ENCODE data around the gene C22orf31.
A peak's percentile ranks its signal among the peaks of the same experiment; 100 is the strongest.

Gene C22orf31

GRCh38 chr22:29078036-29078868, 16.6 kb upstream of the C22orf31 start:
- no peak for TF ChIP-seq JUND (IDR thresholded peaks at IDR 0.05; ENCODE audit: low read depth)
- in situ Hi-C loops (cut with HindIII; ENCODE audit: low pct_unique_long_range_greater_than_20kb, low sequenced_read_pairs) = no loop called here
- no peak for DNase-seq (ENCODE audit: low read depth in 1 of 2, low spot score in 1 of 2)

DNA sequence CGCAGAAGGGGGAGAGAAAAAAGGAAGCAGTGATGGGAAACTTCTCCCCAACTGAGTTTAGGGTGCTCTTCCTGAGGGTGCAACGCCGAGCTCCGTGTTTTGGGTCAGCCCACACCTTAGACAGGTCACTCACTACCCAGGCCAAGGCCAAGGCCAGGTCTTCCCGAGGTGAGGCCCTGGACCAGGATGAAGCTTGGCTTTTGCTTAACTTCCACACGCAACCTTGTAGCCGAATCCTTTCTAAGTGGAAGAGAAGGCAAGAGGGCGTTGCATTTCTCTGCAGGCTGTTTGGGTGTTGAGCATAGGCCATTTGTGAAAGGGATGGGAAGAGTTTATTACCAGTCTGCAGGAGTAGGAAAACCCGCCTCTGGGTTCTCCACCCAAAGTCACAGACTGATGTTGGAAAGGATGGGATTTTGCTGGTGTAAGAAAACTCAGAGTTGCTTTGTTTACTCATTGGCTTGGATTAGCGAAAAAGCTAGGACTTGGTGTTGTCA, 12.7 kb upstream of the C22orf31 start:
- DNase-seq (ENCODE audit: low read depth in 1 of 2, low spot score in 1 of 2) = no peak
- in situ Hi-C loops (cut with HindIII; ENCODE audit: low pct_unique_long_range_greater_than_20kb, low sequenced_read_pairs) = no loop called here
- no peak for TF ChIP-seq JUND (IDR thresholded peaks at IDR 0.05; ENCODE audit: low read depth)

DNA sequence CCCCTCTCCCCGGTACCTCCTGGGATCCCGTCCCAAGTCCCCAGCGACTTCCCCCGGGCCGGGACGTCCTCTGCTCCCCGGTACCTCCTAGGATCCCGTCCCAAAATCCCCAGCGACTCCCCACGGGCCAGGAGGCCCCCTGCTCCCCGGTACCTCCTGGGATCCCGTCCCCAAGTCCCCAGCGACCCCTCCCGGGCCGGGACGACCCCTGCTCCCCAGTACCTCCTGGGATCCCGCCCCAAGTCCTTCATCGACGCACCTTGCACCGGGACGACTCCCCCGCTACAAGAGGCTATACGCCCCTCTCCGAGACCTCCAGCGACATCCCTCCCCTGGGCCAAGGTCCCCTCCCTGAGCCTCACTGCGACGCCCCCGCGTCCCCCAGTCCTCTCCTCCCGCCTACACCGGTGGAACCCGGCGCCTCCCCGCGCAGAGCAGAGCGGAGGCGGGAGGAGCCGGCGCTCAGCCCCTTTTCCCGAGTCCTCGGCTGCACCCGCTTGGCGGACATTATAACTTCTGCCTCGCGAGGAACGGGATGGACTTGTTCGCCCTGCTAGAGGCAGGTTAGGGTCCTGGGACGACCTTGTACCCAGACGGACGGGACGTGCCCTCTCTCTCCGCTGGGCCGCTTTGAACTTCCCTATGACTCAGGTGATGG, 12.1 kb upstream of the C22orf31 start:
- DNase-seq (ENCODE audit: low read depth in 1 of 2, low spot score in 1 of 2) = peak; percentile 37 to 80

GRCh38 chr22:29072979-29073617, 11.5 kb upstream of the C22orf31 start, which contains the start of gene KREMEN1:
TSS of gene KREMEN1 (plus strand) at chr22:29073035. CDS start at chr22:29073131, 96 bp downstream.
- no peak for DNase-seq (ENCODE audit: low read depth in 1 of 2, low spot score in 1 of 2)
- TF ChIP-seq JUND (IDR thresholded peaks at IDR 0.05; ENCODE audit: low read depth) = no peak
- in situ Hi-C loops (cut with HindIII; ENCODE audit: low pct_unique_long_range_greater_than_20kb, low sequenced_read_pairs) = no loop called here

More for the DNA sequence above, 12.1 kb upstream of the C22orf31 start:
- in situ Hi-C loops (cut with HindIII; ENCODE audit: low pct_unique_long_range_greater_than_20kb, low sequenced_read_pairs) = no loop called here
- no peak for TF ChIP-seq JUND (IDR thresholded peaks at IDR 0.05; ENCODE audit: low read depth)

DNA sequence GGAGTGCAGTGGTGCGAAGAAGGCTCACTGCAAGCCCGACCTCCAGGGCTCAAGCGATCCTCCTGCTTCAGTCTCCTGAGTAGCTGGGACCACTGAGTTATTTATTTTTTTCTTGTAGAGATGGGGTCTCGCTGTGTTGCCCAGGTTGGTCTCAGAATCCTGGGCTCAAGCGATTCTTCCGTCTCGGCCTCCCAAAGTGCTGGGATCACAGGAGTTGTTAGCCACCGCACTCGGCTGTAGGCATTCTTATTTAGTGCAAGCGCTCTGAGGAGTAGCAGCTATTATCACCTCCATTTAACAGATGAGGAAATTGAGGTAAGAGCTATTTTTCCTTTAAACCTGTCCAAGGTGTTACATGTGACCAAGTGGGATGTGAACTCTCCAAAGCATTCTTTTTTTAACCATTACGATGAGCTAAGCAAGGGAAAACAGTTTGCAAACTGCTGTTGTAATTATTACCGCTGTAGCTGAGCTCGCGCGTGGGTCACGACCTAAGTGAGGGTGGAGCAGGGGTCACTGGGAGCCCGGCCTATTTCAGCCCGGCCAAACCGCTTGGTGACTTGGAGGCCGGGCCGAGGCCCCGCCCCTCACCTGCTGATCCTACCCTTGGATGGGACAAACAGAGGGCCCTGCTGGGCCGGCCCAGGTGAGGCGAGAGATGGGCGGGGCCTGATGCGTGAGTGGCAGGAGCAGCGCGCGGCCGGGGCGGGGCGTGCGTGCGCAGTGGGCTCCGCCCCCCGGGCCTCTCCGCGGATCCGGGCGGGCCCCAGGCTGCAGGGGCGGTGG, 10.8 kb upstream of the C22orf31 start:
- in situ Hi-C loops (cut with HindIII; ENCODE audit: low pct_unique_long_range_greater_than_20kb, low sequenced_read_pairs) = no loop called here
- DNase-seq (ENCODE audit: low read depth in 1 of 2, low spot score in 1 of 2) = peak; percentile 92 to 95
- no peak for TF ChIP-seq JUND (IDR thresholded peaks at IDR 0.05; ENCODE audit: low read depth)

- in situ Hi-C loops (cut with HindIII; ENCODE audit: low pct_unique_long_range_greater_than_20kb, low sequenced_read_pairs) = no loop called here
- no peak for TF ChIP-seq JUND (IDR thresholded peaks at IDR 0.05; ENCODE audit: low read depth)
- no peak for DNase-seq (ENCODE audit: low read depth in 1 of 2, low spot score in 1 of 2)
Observed at GRCh38 chr22:29071261-29072045, 9.8 kb upstream of the C22orf31 start.

- in situ Hi-C loops (cut with HindIII; ENCODE audit: low pct_unique_long_range_greater_than_20kb, low sequenced_read_pairs) = no loop called here
- DNase-seq (ENCODE audit: low read depth in 1 of 2, low spot score in 1 of 2) = no peak
- no peak for TF ChIP-seq JUND (IDR thresholded peaks at IDR 0.05; ENCODE audit: low read depth)
Observed at GRCh38 chr22:29070490-29070889, 8.9 kb upstream of the C22orf31 start.

DNA sequence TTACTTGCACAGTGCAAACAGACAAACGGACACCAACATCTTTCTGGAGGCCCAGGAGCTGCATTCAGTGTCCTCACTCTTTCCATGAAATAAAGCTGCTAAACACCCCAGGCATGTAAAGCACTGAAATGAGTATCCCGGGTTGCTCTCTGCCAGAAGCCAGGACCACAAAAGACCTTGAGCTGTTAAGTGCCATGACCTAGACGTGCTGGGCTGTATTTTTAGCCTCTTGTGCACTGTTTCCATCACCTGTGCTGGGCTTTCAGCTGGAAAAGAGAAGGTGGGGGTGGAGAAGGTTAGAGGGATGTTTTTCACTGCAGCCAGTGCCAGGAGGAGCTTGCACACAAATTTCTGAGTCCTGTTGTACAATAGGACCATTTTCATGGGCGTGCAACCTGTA, 7.8 kb upstream of the C22orf31 start:
- DNase-seq (ENCODE audit: low read depth in 1 of 2, low spot score in 1 of 2) = no peak
- no peak for TF ChIP-seq JUND (IDR thresholded peaks at IDR 0.05; ENCODE audit: low read depth)
- in situ Hi-C loops (cut with HindIII; ENCODE audit: low pct_unique_long_range_greater_than_20kb, low sequenced_read_pairs) = no loop called here

DNA sequence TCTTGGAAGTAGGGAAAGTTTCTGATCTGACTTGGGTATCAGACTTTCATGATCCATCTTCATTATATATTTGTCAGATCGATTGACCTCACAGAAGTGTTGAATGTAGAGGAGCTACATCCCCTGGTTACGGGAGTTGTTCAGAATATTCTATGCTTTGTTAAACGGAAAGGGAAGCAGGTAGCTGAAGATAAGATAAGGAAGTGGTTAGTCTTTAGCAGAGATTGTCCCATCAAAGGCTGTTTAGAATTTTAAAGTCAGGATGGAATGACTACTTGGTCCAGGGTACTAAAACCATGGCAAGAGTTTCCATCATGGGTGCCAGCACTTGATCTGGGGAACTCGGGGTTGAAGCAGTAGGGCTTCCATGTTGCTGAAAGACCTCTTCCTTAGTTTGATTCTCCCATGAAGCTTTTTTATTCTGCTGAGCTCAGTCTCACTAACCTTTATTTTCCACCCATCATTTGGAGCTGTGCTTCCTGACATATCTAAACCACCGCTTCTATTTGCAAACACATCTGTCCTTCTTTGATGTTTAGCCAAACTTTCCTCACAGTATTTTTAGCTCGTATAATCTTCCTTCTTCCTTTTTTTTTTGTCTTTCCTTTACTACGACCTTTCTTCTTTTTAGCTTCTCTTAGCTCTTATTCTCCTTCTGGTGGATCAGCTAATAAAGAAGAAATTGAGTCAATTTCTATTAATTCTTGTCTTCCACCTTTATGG, 4.0 kb upstream of the C22orf31 start:
- DNase-seq (ENCODE audit: low read depth in 1 of 2, low spot score in 1 of 2) = no peak
- no peak for TF ChIP-seq JUND (IDR thresholded peaks at IDR 0.05; ENCODE audit: low read depth)
- in situ Hi-C loops (cut with HindIII; ENCODE audit: low pct_unique_long_range_greater_than_20kb, low sequenced_read_pairs) = no loop called here

GRCh38 chr22:29062286-29062821, 723 bp upstream of the C22orf31 start:
- TF ChIP-seq JUND (IDR thresholded peaks at IDR 0.05; ENCODE audit: low read depth) = no peak
- DNase-seq (ENCODE audit: low read depth in 1 of 2, low spot score in 1 of 2) = no peak
- in situ Hi-C loops (cut with HindIII; ENCODE audit: low pct_unique_long_range_greater_than_20kb, low sequenced_read_pairs) = no loop called here

DNA sequence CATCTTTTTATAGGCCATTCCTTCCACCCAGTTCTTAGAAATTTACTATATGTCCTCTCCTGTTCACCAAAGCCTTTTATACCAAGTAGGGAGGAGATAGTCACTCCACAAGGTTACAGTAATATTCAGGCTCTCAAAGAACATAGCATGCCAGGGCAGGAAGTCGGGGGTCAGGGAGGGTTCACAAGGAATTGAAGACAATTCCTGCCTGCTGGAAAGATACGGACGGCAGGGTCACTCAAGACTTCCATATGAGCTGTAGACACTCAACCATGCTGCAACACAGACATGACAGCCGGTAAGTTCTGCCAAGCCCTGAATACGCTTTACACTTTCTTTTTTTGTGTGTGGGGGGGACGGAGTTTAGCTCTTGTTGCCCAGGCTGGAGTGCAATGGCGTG, 700 bp downstream of the C22orf31 start:
- in situ Hi-C loops (cut with HindIII; ENCODE audit: low pct_unique_long_range_greater_than_20kb, low sequenced_read_pairs) = no loop called here
- DNase-seq (ENCODE audit: low read depth in 1 of 2, low spot score in 1 of 2) = no peak
- TF ChIP-seq JUND (IDR thresholded peaks at IDR 0.05; ENCODE audit: low read depth) = no peak

Data from T47D (cell line).